Esophagus (tissue), 2 donors: ENCODE measurements around the gene PLEKHG4B. TPM values are rescaled to one million over a fixed set of nuclear protein-coding genes. Genes with fewer than 3 reads are reported as not detected.

Experiments used
- H3K27ac ChIP-seq, 2 donors: one replicate each; pipeline ENCODE4 v1.5.1; 2013; ENCODE audit warnings: low read depth in 2 of 2, mild to moderate bottlenecking in 2 of 2, inconsistent platforms in 1 of 2, low read length in 1 of 2, moderate library complexity in 1 of 2
- H3K27me3 ChIP-seq, 2 donors: one replicate each; pipeline ENCODE4 v1.6.1; 2013; ENCODE audit warnings: low read length in 2 of 2, control low read depth in 1 of 2, mild to moderate bottlenecking in 1 of 2; ENCODE audit not compliant: insufficient read depth in 2 of 2, control insufficient read depth in 1 of 2
- H3K36me3 ChIP-seq, 2 donors: one replicate each; pipeline ENCODE4 v1.6.1; 2013; ENCODE audit warnings: low read length in 1 of 2; ENCODE audit not compliant: control insufficient read depth in 2 of 2, insufficient read depth in 2 of 2
- H3K4me1 ChIP-seq, 2 donors: one replicate each; pipeline ENCODE4 v1.6.1; 2013; ENCODE audit warnings: low read length in 1 of 2; ENCODE audit not compliant: control insufficient read depth in 2 of 2, insufficient read depth in 2 of 2
- H3K4me3 ChIP-seq, 2 donors: one replicate each; pipeline ENCODE4 v1.5.1; 2013; ENCODE audit warnings: low read length in 2 of 2, mild to moderate bottlenecking in 2 of 2, low read depth in 1 of 2, moderate library complexity in 1 of 2
- H3K9me3 ChIP-seq, 2 donors: one replicate each; pipeline ENCODE4 v1.6.1; 2013; ENCODE audit warnings: mild to moderate bottlenecking in 2 of 2, low read depth in 1 of 2, low read length in 1 of 2, moderate library complexity in 1 of 2; ENCODE audit not compliant: control insufficient read depth in 2 of 2, insufficient read depth in 1 of 2
- WGBS, 2 donors: extraction: QIAGEN DNeasy Blood & Tissue Kit; methylation state at CpG; one replicate each; pipeline ENCODE4 v1.1.7; 2013; 5-methylcytosine and 5-hydroxymethylcytosine counted together
- polyA plus RNA-seq, 2 donors: library from polyadenylated mRNA; stranded (reverse); fragments of 200-250 nt; gene quantifications; one replicate each; pipeline ENCODE4 v1.2.3, GENCODE V29; 2013
- donor health status: healthy with polysubstance abuse.
- donor health status: Bipolar disorder and iron deficiency.

The PLEKHG4B gene
- polyA plus RNA-seq, 2 donors, result 0.16 to 0.53 TPM

GRCh38 chr5:107526-107925 is 15.6 kb downstream of the PLEKHG4B start:
- Histone ChIP-seq H3K36me3 (no peaks in the 10 kb centered on the region), H3K4me1 (no peaks in the 10 kb centered on the region), H3K27ac (no peak overlapping the region), H3K27me3 (peaks cover 0 to 2% of the 10 kb centered on the region in 2 donors), H3K9me3 (no peaks in the 10 kb centered on the region), H3K4me3 (no peak overlapping the region)
- 88 to 89% methylated on average over 6 of the region's 6 CpGs for whole genome bisulfite sequencing, 2 donors

GRCh38 chr5:109826-110225 is 17.9 kb downstream of the PLEKHG4B start:
- Histone ChIP-seq H3K36me3 (no peaks in the 10 kb centered on the region), H3K9me3 (no peaks in the 10 kb centered on the region), H3K27me3 (peaks cover 0 to 2% of the 10 kb centered on the region in 2 donors), H3K4me3 (no peak overlapping the region), H3K27ac (no peak overlapping the region), H3K4me1 (peaks cover 0 to 3% of the 10 kb centered on the region in 2 donors)
- 89 to 95% methylated on average over 14 of the region's 14 CpGs for WGBS, 2 donors

GRCh38 chr5:110270-110888 is 18.4 kb downstream of the PLEKHG4B start:
- peaks cover 0 to 3% of the 10 kb centered on the region in 2 donors for H3K4me1 ChIP-seq
- no peak overlapping the region for H3K27ac ChIP-seq
- H3K4me3 ChIP-seq, result no peak overlapping the region
- H3K36me3 ChIP-seq, result no peaks in the 10 kb centered on the region
- WGBS, 2 donors, result 88 to 93% methylated on average over 26 of the region's 26 CpGs
- H3K27me3 ChIP-seq, result peaks cover 0 to 2% of the 10 kb centered on the region in 2 donors
- no peaks in the 10 kb centered on the region for H3K9me3 ChIP-seq

- Histone ChIP-seq H3K27ac (no peak overlapping the region), H3K4me1 (peaks cover 0 to 3% of the 10 kb centered on the region in 2 donors)
- WGBS, 2 donors, result 97% methylated on average over 5 of the region's 5 CpGs
Measured at GRCh38 chr5:111171-111570, 19.2 kb downstream of the PLEKHG4B start.

GRCh38 chr5:119486-120097 is 27.6 kb downstream of the PLEKHG4B start:
- H3K4me3 ChIP-seq, result no peak overlapping the region
- H3K27me3 ChIP-seq, result no peaks in the 10 kb centered on the region
- no peaks in the 10 kb centered on the region for H3K4me1 ChIP-seq
- peaks cover 0 to 2% of the 10 kb centered on the region in 2 donors for H3K9me3 ChIP-seq
- no peak overlapping the region for H3K27ac ChIP-seq
- 90 to 96% methylated on average over 5 of the region's 5 CpGs for WGBS, 2 donors
- H3K36me3 ChIP-seq, result no peaks in the 10 kb centered on the region

More at GRCh38 chr5:111171-111570, 19.2 kb downstream of the PLEKHG4B start:
- Histone ChIP-seq H3K9me3 (no peaks in the 10 kb centered on the region), H3K4me3 (no peak overlapping the region), H3K27me3 (peaks cover 0 to 2% of the 10 kb centered on the region in 2 donors), H3K36me3 (no peaks in the 10 kb centered on the region)

GRCh38 chr5:121432-121831 is 29.5 kb downstream of the PLEKHG4B start:
- 91 to 93% methylated on average over 4 of the region's 4 CpGs for WGBS, 2 donors
- Histone ChIP-seq H3K27ac (no peak overlapping the region), H3K4me3 (no peak overlapping the region), H3K36me3 (no peaks in the 10 kb centered on the region), H3K9me3 (peaks cover 0 to 2% of the 10 kb centered on the region in 2 donors), H3K27me3 (no peaks in the 10 kb centered on the region), H3K4me1 (no peaks in the 10 kb centered on the region)

- H3K4me3 ChIP-seq, result no peak overlapping the region
- H3K36me3 ChIP-seq, result no peaks in the 10 kb centered on the region
- H3K9me3 ChIP-seq, result peaks cover 0 to 2% of the 10 kb centered on the region in 2 donors
- WGBS, 2 donors, result 92 to 94% methylated on average over 1 of the region's 1 CpG
- H3K27me3 ChIP-seq, result no peaks in the 10 kb centered on the region
- H3K4me1 ChIP-seq, result no peaks in the 10 kb centered on the region
- H3K27ac ChIP-seq, result no peak overlapping the region
Measured at GRCh38 chr5:125815-126214, 33.8 kb downstream of the PLEKHG4B start.

GRCh38 chr5:126806-127205 is 34.8 kb downstream of the PLEKHG4B start:
- no peak overlapping the region for H3K4me3 ChIP-seq
- 93 to 94% methylated on average over 7 of the region's 7 CpGs for WGBS, 2 donors
- no peaks in the 10 kb centered on the region for H3K36me3 ChIP-seq
- H3K9me3 ChIP-seq, result peaks cover 0 to 2% of the 10 kb centered on the region in 2 donors
- H3K27me3 ChIP-seq, result no peaks in the 10 kb centered on the region
- H3K4me1 ChIP-seq, result no peaks in the 10 kb centered on the region
- H3K27ac ChIP-seq, result no peak overlapping the region

GRCh38 chr5:127886-128285 is 35.9 kb downstream of the PLEKHG4B start:
- 81 to 88% methylated on average over 2 of the region's 2 CpGs for WGBS, 2 donors

GRCh38 chr5:128446-128845 is 36.5 kb downstream of the PLEKHG4B start:
- peaks cover 0 to 2% of the 10 kb centered on the region in 2 donors for H3K9me3 ChIP-seq
- H3K4me1 ChIP-seq, result no peaks in the 10 kb centered on the region
- 91 to 96% methylated on average over 2 of the region's 2 CpGs for WGBS, 2 donors
- no peak overlapping the region for H3K4me3 ChIP-seq
- H3K27ac ChIP-seq, result no peak overlapping the region
- H3K36me3 ChIP-seq, result no peaks in the 10 kb centered on the region
- no peaks in the 10 kb centered on the region for H3K27me3 ChIP-seq

More at GRCh38 chr5:127886-128285, 35.9 kb downstream of the PLEKHG4B start:
- no peak overlapping the region for H3K4me3 ChIP-seq
- H3K27me3 ChIP-seq, result no peaks in the 10 kb centered on the region
- H3K9me3 ChIP-seq, result peaks cover 0 to 2% of the 10 kb centered on the region in 2 donors
- no peaks in the 10 kb centered on the region for H3K4me1 ChIP-seq
- no peaks in the 10 kb centered on the region for H3K36me3 ChIP-seq
- no peak overlapping the region for H3K27ac ChIP-seq
